GM12801 (cell line): ENCODE measurements around the gene STMP1.

Experiments used
- TF ChIP-seq, protein P1 (sequence below): IDR thresholded peaks from one replicate; pipeline ENCODE4 v1.5.1; 2011; ENCODE audit warnings: control low read depth; ENCODE audit not compliant: insufficient read length; ENCODE audit errors: extremely low read depth

Gene STMP1

DNA sequence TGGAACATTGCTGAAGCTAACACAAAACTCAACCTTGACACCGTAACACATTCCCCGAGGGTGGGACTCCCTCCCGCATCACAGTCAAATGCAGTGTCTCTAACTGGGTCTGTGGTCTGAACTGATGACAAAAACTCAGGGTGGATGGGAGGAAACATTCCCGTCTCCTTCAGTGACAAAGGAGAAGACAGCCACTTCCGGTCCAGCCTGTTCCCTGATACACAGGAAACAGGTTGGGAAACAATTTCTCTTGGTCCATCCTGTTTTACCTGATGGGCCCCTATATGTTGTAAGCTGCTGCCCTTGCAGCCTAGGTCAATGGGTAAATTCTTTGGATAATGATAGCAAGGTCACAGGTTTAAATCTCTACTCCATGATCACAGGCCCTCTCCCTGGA, 45.3 kb downstream of the STMP1 start:
- TF ChIP-seq, protein P1, sequence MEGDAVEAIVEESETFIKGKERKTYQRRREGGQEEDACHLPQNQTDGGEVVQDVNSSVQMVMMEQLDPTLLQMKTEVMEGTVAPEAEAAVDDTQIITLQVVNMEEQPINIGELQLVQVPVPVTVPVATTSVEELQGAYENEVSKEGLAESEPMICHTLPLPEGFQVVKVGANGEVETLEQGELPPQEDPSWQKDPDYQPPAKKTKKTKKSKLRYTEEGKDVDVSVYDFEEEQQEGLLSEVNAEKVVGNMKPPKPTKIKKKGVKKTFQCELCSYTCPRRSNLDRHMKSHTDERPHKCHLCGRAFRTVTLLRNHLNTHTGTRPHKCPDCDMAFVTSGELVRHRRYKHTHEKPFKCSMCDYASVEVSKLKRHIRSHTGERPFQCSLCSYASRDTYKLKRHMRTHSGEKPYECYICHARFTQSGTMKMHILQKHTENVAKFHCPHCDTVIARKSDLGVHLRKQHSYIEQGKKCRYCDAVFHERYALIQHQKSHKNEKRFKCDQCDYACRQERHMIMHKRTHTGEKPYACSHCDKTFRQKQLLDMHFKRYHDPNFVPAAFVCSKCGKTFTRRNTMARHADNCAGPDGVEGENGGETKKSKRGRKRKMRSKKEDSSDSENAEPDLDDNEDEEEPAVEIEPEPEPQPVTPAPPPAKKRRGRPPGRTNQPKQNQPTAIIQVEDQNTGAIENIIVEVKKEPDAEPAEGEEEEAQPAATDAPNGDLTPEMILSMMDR = no peak

DNA sequence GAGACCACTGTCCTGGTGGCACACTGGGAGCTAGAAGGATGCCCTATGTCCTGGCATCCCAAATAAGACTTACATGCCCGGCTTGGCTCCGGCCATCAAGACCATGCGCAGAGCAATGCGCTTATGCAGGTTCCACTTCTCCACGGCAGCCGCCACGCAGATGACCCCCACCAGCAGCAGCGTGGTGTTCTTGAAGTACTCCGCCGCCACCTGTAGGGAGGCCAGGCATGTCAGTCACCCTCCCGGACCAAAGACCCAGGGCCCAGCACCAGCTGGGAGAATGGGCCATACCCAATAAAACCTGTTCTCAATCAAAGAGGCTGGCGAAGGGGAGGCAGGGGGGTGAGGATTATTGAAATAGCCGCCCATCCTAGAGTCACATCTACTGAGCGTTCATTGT, 45.7 kb downstream of the STMP1 start:
- TF ChIP-seq, protein P1 = no peak

DNA sequence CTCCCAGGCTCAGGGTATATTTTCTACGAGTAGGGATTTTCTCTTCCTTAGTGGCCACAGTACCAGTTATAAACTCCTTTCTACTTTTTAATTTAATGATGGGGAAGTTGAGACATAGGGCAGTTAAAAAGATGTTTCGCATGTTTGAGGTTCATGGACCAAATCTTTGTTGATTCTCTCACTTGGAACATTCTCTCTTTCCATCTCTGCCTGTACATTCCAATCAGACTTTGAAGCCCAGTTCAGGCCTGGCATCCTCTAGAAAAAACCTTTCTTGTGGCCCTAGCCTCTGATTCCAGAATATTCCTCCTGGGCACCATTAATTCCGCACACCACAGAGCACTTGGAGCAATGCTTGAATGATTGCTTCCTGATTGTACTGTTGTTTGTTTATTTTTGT, 47.2 kb downstream of the STMP1 start:
- TF ChIP-seq, protein P1 = no peak

DNA sequence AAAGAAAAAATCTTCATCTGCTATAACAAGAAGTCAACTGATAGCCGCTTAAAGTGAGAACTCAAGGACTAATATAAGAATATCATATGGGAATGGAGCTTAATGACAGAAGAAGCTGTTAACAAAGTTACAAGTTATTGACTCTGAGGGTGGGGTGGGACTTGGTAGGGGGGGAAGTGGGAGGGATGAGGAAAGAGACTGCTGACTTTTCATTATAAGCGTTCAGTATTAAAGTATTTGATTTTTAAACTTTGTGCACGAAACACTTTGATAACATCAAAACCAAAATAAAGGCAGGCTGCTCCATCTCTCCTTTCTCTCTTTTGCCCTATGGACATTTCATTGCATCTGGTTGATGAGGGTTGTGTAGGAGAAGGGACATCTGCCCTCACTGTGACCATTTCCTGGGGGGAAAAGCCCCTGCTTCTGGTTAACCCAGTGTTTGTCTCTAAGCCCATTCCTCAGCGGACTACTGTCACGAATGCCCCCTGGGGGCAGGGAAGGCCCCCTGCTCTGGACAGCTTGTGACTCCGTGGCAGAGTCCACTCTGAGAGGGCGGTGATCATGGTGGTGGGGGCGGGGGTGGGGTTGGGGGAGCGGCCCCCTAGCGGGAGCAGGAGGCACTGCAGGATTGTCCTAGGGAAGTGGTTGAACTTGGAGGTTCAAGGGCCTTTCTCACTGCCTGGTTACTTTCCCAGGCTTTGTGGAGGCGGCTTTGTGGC, 48.3 kb downstream of the STMP1 start:
- TF ChIP-seq, protein P1 = no peak

DNA sequence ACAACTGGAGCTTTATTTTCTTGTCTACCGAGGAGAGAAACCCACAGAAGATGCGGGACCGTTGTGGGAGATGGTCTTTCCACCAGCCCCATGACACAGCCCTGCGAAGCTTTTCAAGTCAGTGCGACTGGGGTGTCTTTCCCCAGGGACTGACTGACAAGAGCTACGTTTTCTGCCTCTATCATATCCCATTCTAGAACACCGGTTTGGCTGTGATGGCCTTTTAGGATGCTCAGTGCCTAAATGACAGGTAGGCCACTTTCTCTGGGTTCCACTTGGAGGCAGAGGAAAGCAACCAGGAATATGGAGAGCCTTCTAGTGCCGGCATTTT, 48.8 kb downstream of the STMP1 start:
- TF ChIP-seq, protein P1 = no peak

DNA sequence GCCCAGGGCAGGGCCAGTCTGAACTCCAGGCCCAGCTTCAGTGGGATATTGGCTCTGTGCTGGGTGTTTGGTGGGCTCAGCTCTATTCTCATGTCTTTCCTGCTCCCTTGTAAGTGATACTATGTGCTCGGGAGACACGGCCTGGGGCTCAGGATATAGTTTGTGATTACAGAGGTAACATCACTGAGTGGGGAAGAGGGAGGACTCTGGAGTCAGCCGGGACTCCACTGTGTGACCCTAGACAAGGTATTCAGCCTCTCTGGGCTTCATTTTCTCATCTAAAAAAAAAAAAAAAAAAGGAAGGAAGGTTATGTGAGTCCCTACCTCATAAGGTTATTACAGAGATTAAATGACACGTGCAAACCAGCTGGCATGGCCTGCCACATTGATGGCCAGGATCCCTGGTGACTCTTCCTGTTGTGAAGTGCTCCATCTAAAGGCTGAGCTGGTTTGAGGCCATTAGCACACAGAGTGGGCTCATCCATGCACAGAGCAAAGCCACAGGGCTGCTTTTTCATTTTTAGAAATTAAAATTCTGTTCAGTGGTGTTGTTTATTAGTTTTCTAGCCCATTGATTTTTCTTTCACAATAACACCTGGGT, 50.0 kb downstream of the STMP1 start:
- TF ChIP-seq, protein P1 = no peak

DNA sequence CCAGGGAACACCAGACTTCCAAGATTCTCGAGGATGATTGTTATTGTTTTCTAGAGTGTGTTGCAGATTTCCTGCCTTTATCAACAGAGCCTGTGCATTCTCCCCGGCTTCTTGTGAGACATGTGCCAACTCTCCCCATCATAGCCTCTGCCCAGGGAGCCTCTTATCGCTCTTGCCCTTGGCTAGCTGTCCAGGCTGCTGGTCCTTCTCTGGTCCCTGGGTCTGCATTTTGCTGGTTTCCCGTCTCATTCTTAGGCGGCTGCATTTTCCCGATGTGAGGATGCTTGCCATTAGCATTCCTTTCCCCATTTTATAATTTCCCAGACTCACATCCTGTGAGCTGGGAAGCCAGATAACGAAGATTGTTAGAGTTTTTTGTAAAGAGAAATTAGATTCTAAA, 50.5 kb downstream of the STMP1 start:
- TF ChIP-seq, protein P1 = no peak
